ENCODE data around the gene THNSL1. TPM values are rescaled to one million over a fixed set of nuclear protein-coding genes. Genes with fewer than 3 reads are reported as not detected.

Gene THNSL1
- total RNA-seq, 4 donors from 2014 or later, result 1.1 to 3.3 (median 1.9) TPM

GRCh38 chr10:25048450-25048849 is 32.0 kb downstream of the THNSL1 start:
- TF ChIP-seq CTCF (IDR thresholded peaks at IDR 0.05) (no peak), POLR2A (IDR thresholded peaks at IDR 0.05) (no peak)
- peak in 2 of 3 donors; percentile 51 to 57 for DNase-seq
- Histone ChIP-seq H3K27me3 (no peaks in the 10 kb centered on the region), H3K9me3 (no peaks in the 10 kb centered on the region), H3K4me1 (peaks cover 0 to 4% (median 0%) of the 10 kb centered on the region in 4 donors), H3K36me3 (no peaks in the 10 kb centered on the region), H3K4me3 (no peak overlapping the region), H3K27ac (no peak overlapping the region)

- no peak overlapping the region for H3K4me3 ChIP-seq
These were observed 33.6 kb downstream of the THNSL1 start for GRCh38 chr10:25049966-25050365.

GRCh38 chr10:25050402-25050801 is 34.0 kb downstream of the THNSL1 start:
- H3K4me3 ChIP-seq, result no peak overlapping the region
- H3K27me3 ChIP-seq, result no peaks in the 10 kb centered on the region
- H3K9me3 ChIP-seq, result no peaks in the 10 kb centered on the region
- DNase-seq, result no peak
- TF ChIP-seq POLR2A (IDR thresholded peaks at IDR 0.05) (no peak), CTCF (IDR thresholded peaks at IDR 0.05) (no peak)
- H3K4me1 ChIP-seq, result peaks cover 0 to 4% (median 0%) of the 10 kb centered on the region in 4 donors
- H3K36me3 ChIP-seq, result no peaks in the 10 kb centered on the region
- H3K27ac ChIP-seq, result no peak overlapping the region

More at GRCh38 chr10:25049966-25050365, 33.6 kb downstream of the THNSL1 start:
- H3K4me1 ChIP-seq, result peaks cover 0 to 4% (median 0%) of the 10 kb centered on the region in 4 donors
- DNase-seq, result no peak
- H3K36me3 ChIP-seq, result no peaks in the 10 kb centered on the region
- TF ChIP-seq CTCF (IDR thresholded peaks at IDR 0.05), result no peak
- no peak overlapping the region for H3K27ac ChIP-seq
- no peaks in the 10 kb centered on the region for H3K9me3 ChIP-seq
- H3K27me3 ChIP-seq, result no peaks in the 10 kb centered on the region

- H3K27ac ChIP-seq, result no peak overlapping the region
- no peaks in the 10 kb centered on the region for H3K27me3 ChIP-seq
- no peak for DNase-seq
- no peak overlapping the region for H3K4me3 ChIP-seq
- peaks cover 0 to 4% (median 0%) of the 10 kb centered on the region in 4 donors for H3K4me1 ChIP-seq
- no peaks in the 10 kb centered on the region for H3K36me3 ChIP-seq
- no peaks in the 10 kb centered on the region for H3K9me3 ChIP-seq
- TF ChIP-seq CTCF (IDR thresholded peaks at IDR 0.05), result no peak
- no peak for TF ChIP-seq POLR2A (IDR thresholded peaks at IDR 0.05)
These were observed 35.6 kb downstream of the THNSL1 start for GRCh38 chr10:25052012-25052411.

GRCh38 chr10:25056726-25057125 is 40.3 kb downstream of the THNSL1 start:
- no peaks in the 10 kb centered on the region for H3K9me3 ChIP-seq
- no peak for DNase-seq
- H3K36me3 ChIP-seq, result no peaks in the 10 kb centered on the region
- TF ChIP-seq POLR2A (IDR thresholded peaks at IDR 0.05), result no peak
- H3K4me3 ChIP-seq, result no peak overlapping the region
- peaks cover 0 to 15% (median under 1%) of the 10 kb centered on the region in 4 donors for H3K4me1 ChIP-seq
- H3K27me3 ChIP-seq, result no peaks in the 10 kb centered on the region
- no peak overlapping the region for H3K27ac ChIP-seq

- no peaks in the 10 kb centered on the region for H3K27me3 ChIP-seq
- H3K27ac ChIP-seq, result no peak overlapping the region
- H3K9me3 ChIP-seq, result no peaks in the 10 kb centered on the region
- TF ChIP-seq POLR2A (IDR thresholded peaks at IDR 0.05), result no peak
- TF ChIP-seq CTCF (IDR thresholded peaks at IDR 0.05), result no peak
- H3K36me3 ChIP-seq, result no peaks in the 10 kb centered on the region
- H3K4me3 ChIP-seq, result no peak overlapping the region
- DNase-seq, result no peak
- H3K4me1 ChIP-seq, result peaks cover 0 to 15% (median 0%) of the 10 kb centered on the region in 4 donors
These were observed 41.5 kb downstream of the THNSL1 start for GRCh38 chr10:25057886-25058285.

All from Peyer's patch (tissue), 4 donors.